Fibroblast of lung (primary cell): Measurements from ENCODE around the gene PAH.

Experiments
- EZH2 ChIP-seq: IDR thresholded peaks from 2 replicates; pipeline ENCODE4 v1.5.1; 2012; ENCODE audit warnings: low read length, control low read depth, mild to moderate bottlenecking; ENCODE audit errors: missing control alignments
- TF ChIP-seq, protein P1 (sequence below), 2 donors: IDR thresholded peaks in 1 of 2; conservative IDR thresholded peaks in 1 of 2; 1 replicate in 1 of 2; 2 replicates in 1 of 2; pipeline ENCODE4 v1.5.1; 2011 to 2012; ENCODE audit warnings: low read length in 2 of 2, control low read depth in 1 of 2, inconsistent platforms in 1 of 2, low read depth in 1 of 2, mild to moderate bottlenecking in 1 of 2

DNA sequence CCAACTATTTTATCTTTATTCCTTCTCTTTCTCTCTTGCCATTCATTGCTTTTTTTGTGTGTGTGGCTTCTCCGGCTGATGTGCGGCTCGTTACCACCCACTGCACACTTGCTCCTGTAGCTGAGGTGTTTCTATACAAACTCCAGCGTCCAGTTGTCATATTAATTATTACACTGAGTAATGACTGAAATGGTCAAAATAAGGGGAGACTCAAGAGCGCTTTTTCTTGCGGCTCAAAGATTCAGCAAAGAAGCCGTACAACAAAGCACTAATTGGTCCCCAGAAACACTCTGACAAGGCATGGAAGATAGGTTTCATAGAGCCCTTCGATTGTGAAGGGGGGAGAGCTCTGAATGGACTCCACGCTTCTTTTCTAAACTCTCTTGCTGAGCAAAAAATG lies 34.8 kb upstream of the PAH start:
- no peak for TF ChIP-seq EZH2
- TF ChIP-seq, protein P1, sequence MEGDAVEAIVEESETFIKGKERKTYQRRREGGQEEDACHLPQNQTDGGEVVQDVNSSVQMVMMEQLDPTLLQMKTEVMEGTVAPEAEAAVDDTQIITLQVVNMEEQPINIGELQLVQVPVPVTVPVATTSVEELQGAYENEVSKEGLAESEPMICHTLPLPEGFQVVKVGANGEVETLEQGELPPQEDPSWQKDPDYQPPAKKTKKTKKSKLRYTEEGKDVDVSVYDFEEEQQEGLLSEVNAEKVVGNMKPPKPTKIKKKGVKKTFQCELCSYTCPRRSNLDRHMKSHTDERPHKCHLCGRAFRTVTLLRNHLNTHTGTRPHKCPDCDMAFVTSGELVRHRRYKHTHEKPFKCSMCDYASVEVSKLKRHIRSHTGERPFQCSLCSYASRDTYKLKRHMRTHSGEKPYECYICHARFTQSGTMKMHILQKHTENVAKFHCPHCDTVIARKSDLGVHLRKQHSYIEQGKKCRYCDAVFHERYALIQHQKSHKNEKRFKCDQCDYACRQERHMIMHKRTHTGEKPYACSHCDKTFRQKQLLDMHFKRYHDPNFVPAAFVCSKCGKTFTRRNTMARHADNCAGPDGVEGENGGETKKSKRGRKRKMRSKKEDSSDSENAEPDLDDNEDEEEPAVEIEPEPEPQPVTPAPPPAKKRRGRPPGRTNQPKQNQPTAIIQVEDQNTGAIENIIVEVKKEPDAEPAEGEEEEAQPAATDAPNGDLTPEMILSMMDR (conservative IDR thresholded peaks at IDR 0.05 in 1 of 2, IDR thresholded peaks at IDR 0.05 in 1 of 2; ENCODE audit: low read depth in 1 of 2, low read length in 2 of 2): no peak
